Measurements from ENCODE around the gene DNASE1L1. TPM values are rescaled to one million over a fixed set of nuclear protein-coding genes. Genes with fewer than 3 reads are reported as not detected.
A peak's percentile ranks its signal among the peaks of the same experiment; 100 is the strongest.

Gene DNASE1L1
- total and polyA plus RNA-seq, 2 of the 13 experiments (the other 11 are each of a cell fraction or from before 2014, with no cell fraction given): 4.7 to 12.3 TPM

DNA sequence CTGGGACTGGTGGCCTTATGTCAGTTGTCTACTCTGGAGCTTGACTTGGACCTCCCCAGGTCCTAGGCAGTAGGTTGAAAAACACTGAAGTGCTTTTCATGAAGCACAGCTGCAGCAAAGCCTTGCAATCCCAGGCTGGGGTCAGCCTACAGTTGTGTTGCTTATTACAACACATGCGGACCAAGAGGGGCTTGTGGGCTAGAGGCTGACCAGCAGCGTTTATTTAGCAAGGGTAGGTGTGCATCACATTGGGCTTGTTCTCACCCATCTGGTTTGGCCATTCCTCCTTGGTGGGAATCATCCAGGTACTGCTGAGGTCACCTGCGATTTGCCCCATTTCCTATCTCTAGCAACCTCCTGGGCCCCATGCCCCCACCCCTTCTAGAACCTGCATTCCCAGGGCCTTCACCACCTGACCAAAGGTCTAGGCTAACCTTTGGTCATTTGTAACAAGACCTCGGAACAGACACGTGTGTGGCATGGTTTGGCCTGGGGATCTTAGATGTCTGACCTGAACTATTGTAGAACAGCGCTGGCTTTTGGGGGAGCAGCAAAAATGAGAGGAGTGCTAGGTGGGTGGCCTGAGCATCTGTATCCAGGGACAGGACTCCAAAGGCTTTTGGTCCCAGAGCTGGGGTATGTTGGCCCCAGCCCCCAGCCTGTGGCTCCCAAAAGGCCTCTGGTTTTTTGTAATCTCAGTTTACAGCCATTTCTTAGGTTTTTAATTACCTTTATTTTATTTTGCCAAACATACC lies 7.8 kb downstream of the DNASE1L1 start (continued):
- TF ChIP-seq, protein P1, sequence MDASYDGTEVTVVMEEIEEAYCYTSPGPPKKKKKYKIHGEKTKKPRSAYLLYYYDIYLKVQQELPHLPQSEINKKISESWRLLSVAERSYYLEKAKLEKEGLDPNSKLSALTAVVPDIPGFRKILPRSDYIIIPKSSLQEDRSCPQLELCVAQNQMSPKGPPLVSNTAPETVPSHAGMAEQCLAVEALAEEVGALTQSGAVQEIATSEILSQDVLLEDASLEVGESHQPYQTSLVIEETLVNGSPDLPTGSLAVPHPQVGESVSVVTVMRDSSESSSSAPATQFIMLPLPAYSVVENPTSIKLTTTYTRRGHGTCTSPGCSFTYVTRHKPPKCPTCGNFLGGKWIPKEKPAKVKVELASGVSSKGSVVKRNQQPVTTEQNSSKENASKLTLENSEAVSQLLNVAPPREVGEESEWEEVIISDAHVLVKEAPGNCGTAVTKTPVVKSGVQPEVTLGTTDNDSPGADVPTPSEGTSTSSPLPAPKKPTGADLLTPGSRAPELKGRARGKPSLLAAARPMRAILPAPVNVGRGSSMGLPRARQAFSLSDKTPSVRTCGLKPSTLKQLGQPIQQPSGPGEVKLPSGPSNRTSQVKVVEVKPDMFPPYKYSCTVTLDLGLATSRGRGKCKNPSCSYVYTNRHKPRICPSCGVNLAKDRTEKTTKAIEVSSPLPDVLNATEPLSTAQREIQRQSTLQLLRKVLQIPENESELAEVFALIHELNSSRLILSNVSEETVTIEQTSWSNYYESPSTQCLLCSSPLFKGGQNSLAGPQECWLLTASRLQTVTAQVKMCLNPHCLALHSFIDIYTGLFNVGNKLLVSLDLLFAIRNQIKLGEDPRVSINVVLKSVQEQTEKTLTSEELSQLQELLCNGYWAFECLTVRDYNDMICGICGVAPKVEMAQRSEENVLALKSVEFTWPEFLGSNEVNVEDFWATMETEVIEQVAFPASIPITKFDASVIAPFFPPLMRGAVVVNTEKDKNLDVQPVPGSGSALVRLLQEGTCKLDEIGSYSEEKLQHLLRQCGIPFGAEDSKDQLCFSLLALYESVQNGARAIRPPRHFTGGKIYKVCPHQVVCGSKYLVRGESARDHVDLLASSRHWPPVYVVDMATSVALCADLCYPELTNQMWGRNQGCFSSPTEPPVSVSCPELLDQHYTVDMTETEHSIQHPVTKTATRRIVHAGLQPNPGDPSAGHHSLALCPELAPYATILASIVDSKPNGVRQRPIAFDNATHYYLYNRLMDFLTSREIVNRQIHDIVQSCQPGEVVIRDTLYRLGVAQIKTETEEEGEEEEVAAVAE (CRISPR knock-in tag; IDR thresholded peaks at IDR 0.05; ENCODE audit: borderline replicate concordance): no peak
- TF ChIP-seq SIX4 (CRISPR knock-in tag; IDR thresholded peaks at IDR 0.05): no peak
- 0 out of 2 replicates have a peak, but pooled peaks have one; percentile 39 for TF ChIP-seq SALL1 (CRISPR knock-in tag; IDR thresholded peaks at IDR 0.05)
- TF ChIP-seq, protein P2, sequence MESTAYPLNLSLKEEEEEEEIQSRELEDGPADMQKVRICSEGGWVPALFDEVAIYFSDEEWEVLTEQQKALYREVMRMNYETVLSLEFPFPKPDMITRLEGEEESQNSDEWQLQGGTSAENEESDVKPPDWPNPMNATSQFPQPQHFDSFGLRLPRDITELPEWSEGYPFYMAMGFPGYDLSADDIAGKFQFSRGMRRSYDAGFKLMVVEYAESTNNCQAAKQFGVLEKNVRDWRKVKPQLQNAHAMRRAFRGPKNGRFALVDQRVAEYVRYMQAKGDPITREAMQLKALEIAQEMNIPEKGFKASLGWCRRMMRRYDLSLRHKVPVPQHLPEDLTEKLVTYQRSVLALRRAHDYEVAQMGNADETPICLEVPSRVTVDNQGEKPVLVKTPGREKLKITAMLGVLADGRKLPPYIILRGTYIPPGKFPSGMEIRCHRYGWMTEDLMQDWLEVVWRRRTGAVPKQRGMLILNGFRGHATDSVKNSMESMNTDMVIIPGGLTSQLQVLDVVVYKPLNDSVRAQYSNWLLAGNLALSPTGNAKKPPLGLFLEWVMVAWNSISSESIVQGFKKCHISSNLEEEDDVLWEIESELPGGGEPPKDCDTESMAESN (CRISPR knock-in tag; conservative IDR thresholded peaks at IDR 0.05): peak; percentile 66; the same call in 1 of the 2 replicates
- TF ChIP-seq XBP1 (CRISPR knock-in tag; IDR thresholded peaks at IDR 0.05): no peak
- no peak for TF ChIP-seq ZNF552 (CRISPR knock-in tag; IDR thresholded peaks at IDR 0.05; ENCODE audit: borderline replicate concordance)
- no peak for TF ChIP-seq ZKSCAN8 (CRISPR knock-in tag; IDR thresholded peaks at IDR 0.05; ENCODE audit: borderline replicate concordance)
- TF ChIP-seq MAFG (CRISPR knock-in tag; IDR thresholded peaks at IDR 0.05): no peak
- TF ChIP-seq HHEX (CRISPR knock-in tag; IDR thresholded peaks at IDR 0.05): no peak
- TF ChIP-seq ZNF788 (CRISPR knock-in tag; IDR thresholded peaks at IDR 0.05; ENCODE audit: borderline replicate concordance): no peak
- peak; percentile 75 for TF ChIP-seq AGO1 (IDR thresholded peaks at IDR 0.05; ENCODE audit: low read depth, low read length, poor library complexity, severe bottlenecking)
- peak; percentile 65 for TF ChIP-seq TEAD3 (CRISPR knock-in tag; optimal IDR thresholded peaks at IDR 0.05; ENCODE audit: borderline replicate concordance)
- no peak for TF ChIP-seq SP4 (CRISPR knock-in tag; IDR thresholded peaks at IDR 0.05)
- no peak for TF ChIP-seq THAP11 (CRISPR knock-in tag; IDR thresholded peaks at IDR 0.05)
- no peak for TF ChIP-seq ELF1 (CRISPR knock-in tag; IDR thresholded peaks at IDR 0.05)
- TF ChIP-seq ZNF605 (CRISPR knock-in tag; IDR thresholded peaks at IDR 0.05): no peak
- TF ChIP-seq, protein P3, sequence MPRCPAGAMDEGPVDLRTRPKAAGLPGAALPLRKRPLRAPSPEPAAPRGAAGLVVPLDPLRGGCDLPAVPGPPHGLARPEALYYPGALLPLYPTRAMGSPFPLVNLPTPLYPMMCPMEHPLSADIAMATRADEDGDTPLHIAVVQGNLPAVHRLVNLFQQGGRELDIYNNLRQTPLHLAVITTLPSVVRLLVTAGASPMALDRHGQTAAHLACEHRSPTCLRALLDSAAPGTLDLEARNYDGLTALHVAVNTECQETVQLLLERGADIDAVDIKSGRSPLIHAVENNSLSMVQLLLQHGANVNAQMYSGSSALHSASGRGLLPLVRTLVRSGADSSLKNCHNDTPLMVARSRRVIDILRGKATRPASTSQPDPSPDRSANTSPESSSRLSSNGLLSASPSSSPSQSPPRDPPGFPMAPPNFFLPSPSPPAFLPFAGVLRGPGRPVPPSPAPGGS (CRISPR knock-in tag; IDR thresholded peaks at IDR 0.05): no peak
- TF ChIP-seq NR3C1 (CRISPR knock-in tag; IDR thresholded peaks at IDR 0.05): no peak
- TF ChIP-seq, protein P4, sequence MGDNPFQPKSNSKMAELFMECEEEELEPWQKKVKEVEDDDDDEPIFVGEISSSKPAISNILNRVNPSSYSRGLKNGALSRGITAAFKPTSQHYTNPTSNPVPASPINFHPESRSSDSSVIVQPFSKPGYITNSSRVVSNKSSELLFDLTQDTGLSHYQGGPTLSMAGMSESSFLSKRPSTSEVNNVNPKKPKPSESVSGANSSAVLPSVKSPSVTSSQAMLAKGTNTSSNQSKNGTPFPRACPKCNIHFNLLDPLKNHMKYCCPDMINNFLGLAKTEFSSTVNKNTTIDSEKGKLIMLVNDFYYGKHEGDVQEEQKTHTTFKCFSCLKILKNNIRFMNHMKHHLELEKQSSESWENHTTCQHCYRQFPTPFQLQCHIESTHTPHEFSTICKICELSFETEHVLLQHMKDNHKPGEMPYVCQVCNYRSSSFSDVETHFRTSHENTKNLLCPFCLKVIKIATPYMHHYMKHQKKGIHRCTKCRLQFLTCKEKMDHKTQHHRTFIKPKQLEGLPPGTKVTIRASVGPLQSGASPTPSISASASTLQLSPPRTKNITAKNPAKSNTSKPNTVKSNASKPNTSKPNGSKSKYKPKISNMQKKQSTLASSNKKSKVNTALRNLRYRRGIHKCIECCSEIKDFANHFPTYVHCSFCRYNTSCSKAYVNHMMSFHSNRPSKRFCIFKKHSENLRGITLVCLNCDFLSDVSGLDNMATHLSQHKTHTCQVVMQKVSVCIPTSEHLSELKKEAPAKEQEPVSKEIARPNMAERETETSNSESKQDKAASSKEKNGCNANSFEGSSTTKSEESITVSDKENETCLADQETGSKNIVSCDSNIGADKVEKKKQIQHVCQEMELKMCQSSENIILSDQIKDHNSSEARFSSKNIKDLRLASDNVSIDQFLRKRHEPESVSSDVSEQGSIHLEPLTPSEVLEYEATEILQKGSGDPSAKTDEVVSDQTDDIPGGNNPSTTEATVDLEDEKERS (CRISPR knock-in tag; IDR thresholded peaks at IDR 0.05): no peak
- TF ChIP-seq PLRG1 (conservative IDR thresholded peaks at IDR 0.05): no peak

Data from HepG2 (cell line).